ENCODE results near the gene ROGDI.
"Not testable (repeated sequence)": the region's sequence is repeated elsewhere in the genome, so short reads cannot be mapped to it uniquely, and the experiment has no call there.

Gene ROGDI

DNA sequence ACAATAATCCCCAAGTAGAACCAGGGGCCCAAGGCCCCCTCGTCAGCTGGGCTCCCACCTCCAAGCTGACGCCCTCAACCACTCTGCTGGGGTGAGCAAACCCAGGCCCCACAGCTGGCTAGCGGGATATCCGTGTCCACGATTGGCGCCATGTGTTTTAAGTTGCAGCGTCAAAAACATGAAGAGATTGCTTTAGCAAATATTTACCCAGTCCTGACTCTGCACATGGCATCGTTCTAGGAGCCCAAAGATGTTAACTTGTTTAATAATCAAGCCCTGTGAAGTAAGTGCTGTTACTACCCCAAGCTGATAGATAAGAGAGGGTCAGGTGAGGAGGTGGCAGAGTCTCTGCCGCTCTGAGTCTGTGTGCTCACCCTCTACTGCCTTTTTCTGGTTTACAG is 13.9 kb downstream of the ROGDI start:
- no peaks in the 10 kb centered on the region for H3K27me3 ChIP-seq (replicated peaks)

DNA sequence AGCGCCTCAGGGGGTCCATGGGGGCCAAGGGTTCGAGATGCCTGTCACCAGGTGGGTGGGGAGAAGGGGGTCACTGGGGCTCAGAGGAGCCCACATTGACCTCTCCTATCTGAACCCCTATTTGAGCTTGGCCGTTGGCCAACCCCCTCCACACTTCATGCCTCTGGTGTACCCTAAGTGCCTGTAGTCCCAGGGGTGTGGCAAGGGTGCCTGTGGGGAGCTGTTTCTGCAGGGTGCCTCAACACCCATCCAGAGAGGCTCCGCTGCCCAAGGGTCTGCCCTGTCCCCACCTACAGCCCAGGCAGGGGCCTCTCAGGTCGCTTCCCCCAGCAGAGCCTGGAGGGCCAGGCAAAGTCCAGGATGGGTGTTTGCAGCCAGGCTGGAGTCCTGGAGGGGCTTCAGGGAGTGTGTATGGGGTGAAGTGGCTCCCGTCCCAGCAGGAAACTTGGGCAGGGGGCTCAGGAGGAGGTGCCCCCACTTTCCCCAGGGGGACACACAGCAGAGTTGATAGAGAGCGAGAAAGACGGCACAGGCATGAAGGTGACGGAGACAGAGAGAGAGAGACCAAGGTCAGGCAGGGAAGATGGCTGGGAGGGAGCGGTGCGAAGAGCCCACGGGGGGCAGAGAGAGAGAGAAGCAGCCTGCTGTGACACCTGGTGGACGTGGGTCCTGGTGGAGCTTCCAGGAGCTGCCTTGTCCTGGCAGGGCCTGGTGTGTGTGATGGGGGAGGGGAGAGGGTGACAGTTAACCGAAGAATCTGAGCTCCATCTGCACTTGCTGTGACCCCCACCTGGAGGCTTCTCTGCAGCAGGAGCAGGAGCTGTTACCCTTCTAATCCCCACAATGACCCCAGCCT is 14.6 kb downstream of the ROGDI start, which contains the start of gene SEPTIN12:
Gene SEPTIN12, minus strand, starts transcription at position 719 of the 856 bp plus-strand sequence. Its CDS starts 700 bp downstream, at position 19.
- DNase-seq: no peak
- Histone ChIP-seq H3K36me3 (replicated peaks) (no peaks in the 10 kb centered on the region), H3K27ac (no peak within 1 kb of the TSS), H3K4me3 (ENCODE audit: low read depth, low read length) (no peak within 1 kb of the TSS), H3K27me3 (replicated peaks) (no peaks in the 10 kb centered on the region)
- TF ChIP-seq, protein P1, sequence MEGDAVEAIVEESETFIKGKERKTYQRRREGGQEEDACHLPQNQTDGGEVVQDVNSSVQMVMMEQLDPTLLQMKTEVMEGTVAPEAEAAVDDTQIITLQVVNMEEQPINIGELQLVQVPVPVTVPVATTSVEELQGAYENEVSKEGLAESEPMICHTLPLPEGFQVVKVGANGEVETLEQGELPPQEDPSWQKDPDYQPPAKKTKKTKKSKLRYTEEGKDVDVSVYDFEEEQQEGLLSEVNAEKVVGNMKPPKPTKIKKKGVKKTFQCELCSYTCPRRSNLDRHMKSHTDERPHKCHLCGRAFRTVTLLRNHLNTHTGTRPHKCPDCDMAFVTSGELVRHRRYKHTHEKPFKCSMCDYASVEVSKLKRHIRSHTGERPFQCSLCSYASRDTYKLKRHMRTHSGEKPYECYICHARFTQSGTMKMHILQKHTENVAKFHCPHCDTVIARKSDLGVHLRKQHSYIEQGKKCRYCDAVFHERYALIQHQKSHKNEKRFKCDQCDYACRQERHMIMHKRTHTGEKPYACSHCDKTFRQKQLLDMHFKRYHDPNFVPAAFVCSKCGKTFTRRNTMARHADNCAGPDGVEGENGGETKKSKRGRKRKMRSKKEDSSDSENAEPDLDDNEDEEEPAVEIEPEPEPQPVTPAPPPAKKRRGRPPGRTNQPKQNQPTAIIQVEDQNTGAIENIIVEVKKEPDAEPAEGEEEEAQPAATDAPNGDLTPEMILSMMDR (IDR thresholded peaks at IDR 0.05; ENCODE audit: low read depth, low read length, missing control alignments): no peak
- in situ Hi-C loops (cut with HindIII; ENCODE audit: low pct_ligation_motif_present, low sequenced_read_pairs): no loop called here

More for the DNA sequence above, 13.9 kb downstream of the ROGDI start:
- H3K36me3 ChIP-seq (replicated peaks): no peaks in the 10 kb centered on the region
- no peak for DNase-seq
- TF ChIP-seq, protein P1 (IDR thresholded peaks at IDR 0.05; ENCODE audit: low read depth, low read length, missing control alignments): no peak
- in situ Hi-C loops (cut with HindIII; ENCODE audit: low pct_ligation_motif_present, low sequenced_read_pairs): no loop called here
- no peak overlapping the region for H3K4me3 ChIP-seq (ENCODE audit: low read depth, low read length)
- H3K27ac ChIP-seq: no peak overlapping the region

DNA sequence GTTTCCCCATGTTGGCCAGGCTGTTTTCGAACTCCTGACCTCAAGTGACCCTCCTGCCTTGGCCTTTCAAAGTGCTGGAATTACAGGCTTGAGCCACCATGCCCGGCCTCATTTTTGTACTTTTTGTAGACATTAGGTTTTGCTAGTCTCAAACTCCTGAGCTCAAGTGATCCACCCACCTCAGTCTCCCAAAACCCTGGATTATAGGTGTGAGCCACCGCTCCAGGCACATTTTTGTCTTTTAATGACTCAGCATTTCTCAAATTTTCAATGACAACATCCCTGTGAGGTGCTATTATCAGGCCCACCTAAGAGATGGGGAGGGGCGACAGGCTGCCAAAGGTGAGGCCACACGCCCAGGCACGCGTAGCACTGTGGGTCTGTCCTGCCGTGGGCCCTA is 15.4 kb downstream of the ROGDI start:
- no peak overlapping the region for H3K27ac ChIP-seq
- TF ChIP-seq, protein P1 (IDR thresholded peaks at IDR 0.05; ENCODE audit: low read depth, low read length, missing control alignments): no peak
- in situ Hi-C loops (cut with HindIII; ENCODE audit: low pct_ligation_motif_present, low sequenced_read_pairs): no loop called here

DNA sequence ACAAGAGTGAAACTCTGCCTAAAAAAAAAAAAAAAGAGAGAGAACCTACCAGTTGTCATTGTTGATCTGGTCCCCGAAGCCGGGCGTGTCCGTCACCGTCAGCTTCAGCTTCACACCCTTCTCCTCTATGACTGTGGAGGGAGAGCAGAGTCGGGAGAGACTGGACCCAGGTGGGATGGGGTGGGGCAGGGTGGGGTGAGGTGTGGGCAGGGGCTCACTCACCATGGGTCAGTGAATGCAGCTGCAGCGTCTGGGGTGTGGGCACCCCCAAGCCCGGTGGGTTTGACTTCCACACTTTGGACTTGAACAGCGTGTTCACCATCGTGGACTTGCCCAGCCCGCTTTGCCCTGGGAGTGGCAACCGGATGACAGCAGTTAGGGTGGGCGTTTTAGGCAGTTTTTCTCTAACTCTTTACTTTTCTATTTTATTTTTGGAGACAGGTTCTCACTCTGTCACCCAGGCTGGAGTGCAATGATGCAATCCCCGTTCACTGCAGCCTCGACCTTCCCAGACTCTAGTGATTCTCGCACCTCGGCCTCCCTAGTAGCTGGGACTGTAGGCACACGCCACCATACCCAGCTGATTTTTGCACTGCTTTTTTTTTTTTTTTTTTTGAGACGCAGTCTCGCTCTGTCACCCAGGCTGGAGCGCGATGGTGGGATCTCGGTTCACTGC is 16.5 kb downstream of the ROGDI start:
- no peak for DNase-seq
- in situ Hi-C loops (cut with HindIII; ENCODE audit: low pct_ligation_motif_present, low sequenced_read_pairs): no loop called here

More for the DNA sequence above, 15.4 kb downstream of the ROGDI start:
- Histone ChIP-seq H3K4me3 (ENCODE audit: low read depth, low read length) (no peak overlapping the region), H3K36me3 (replicated peaks) (no peaks in the 10 kb centered on the region), H3K27me3 (replicated peaks) (no peaks in the 10 kb centered on the region)
- no peak for DNase-seq

DNA sequence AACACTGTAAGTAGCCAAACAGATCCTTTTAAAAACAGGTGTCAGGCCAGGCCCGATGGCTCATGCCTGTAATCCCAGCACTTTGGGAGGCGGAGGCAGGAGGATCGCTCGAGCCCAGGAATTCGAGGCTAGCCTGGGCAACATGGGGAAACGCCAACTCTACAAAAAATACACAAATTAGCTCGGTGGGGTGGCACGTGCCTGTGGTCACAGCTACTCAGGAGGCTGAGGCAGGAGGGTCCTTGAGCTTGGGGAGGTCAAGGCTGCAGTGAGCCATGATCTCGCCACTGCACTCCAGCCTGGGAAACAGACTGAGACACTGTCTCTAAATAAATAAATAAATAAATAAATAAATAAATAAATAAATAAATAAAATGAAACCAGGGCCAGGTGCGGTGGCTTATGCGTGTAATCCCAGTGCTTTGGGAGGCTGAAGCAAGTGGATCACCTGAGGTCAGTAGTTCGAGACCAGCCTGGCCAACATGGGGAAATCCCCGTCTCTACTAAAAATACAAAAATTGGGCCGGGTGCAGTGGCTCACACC is 17.9 kb downstream of the ROGDI start:
- H3K27me3 ChIP-seq (replicated peaks); H3K4me3 ChIP-seq (ENCODE audit: low read depth, low read length); H3K36me3 ChIP-seq (replicated peaks); in situ Hi-C loops (cut with HindIII; ENCODE audit: low pct_ligation_motif_present, low sequenced_read_pairs); DNase-seq; H3K27ac ChIP-seq: not testable (repeated sequence)

More for the DNA sequence above, 16.5 kb downstream of the ROGDI start:
- Histone ChIP-seq H3K36me3 (replicated peaks) (no peaks in the 10 kb centered on the region), H3K27me3 (replicated peaks) (no peaks in the 10 kb centered on the region), H3K27ac (no peak overlapping the region), H3K4me3 (ENCODE audit: low read depth, low read length) (no peak overlapping the region)
- TF ChIP-seq, protein P1 (IDR thresholded peaks at IDR 0.05; ENCODE audit: low read depth, low read length, missing control alignments): no peak

DNA sequence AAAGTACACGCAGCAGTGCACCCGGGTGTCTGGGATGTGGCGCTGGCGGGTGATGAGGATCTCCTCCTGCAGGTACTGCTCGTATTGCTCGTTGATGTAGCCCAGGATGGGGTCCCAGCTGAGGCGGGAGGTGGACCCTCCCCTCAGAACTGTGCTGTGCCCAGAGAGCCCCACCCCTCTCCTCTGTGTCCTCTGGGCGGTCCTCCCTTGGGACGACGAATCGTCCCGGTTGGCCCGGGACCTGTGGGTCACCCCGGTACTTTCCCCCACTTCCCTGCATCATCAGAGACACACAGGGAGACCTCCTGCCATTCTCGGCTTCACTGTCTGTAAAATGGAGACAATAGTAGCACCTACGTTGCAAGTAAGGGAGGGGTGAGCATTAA is 18.5 kb downstream of the ROGDI start:
- no peak overlapping the region for H3K4me3 ChIP-seq (ENCODE audit: low read depth, low read length)
- H3K27ac ChIP-seq: no peak overlapping the region
- no peak for DNase-seq
- H3K27me3 ChIP-seq (replicated peaks): no peaks in the 10 kb centered on the region
- no peaks in the 10 kb centered on the region for H3K36me3 ChIP-seq (replicated peaks)
- in situ Hi-C loops (cut with HindIII; ENCODE audit: low pct_ligation_motif_present, low sequenced_read_pairs): no loop called here
- TF ChIP-seq, protein P1 (IDR thresholded peaks at IDR 0.05; ENCODE audit: low read depth, low read length, missing control alignments): no peak

All from brain microvascular endothelial cell (primary cell).